Ovary (tissue), 3 donors: ENCODE measurements around the gene SIDT2.

Source experiments
- POLR2A ChIP-seq: fragments of 450-650 bp; IDR thresholded peaks from one replicate; pipeline ENCODE4 v1.6.1; 2017; ENCODE audit warnings: antibody characterized with exemption, mild to moderate bottlenecking, moderate library complexity
- TF ChIP-seq, protein P1 (sequence below), 3 donors: fragments of 450-650 bp in 2 of 3; fragments of 200-600 bp in 1 of 3; IDR thresholded peaks; one replicate each; pipeline versions ENCODE4 v1.5.1 to v1.8.0; 2016 to 2022; ENCODE audit warnings: antibody characterized with exemption in 3 of 3, mild to moderate bottlenecking in 1 of 3
- donor health status: DM: no; HTN: no; CAD: no.

GRCh38 chr11:117175104-117175503, 3.4 kb upstream of the SIDT2 start:
- TF ChIP-seq, protein P1, sequence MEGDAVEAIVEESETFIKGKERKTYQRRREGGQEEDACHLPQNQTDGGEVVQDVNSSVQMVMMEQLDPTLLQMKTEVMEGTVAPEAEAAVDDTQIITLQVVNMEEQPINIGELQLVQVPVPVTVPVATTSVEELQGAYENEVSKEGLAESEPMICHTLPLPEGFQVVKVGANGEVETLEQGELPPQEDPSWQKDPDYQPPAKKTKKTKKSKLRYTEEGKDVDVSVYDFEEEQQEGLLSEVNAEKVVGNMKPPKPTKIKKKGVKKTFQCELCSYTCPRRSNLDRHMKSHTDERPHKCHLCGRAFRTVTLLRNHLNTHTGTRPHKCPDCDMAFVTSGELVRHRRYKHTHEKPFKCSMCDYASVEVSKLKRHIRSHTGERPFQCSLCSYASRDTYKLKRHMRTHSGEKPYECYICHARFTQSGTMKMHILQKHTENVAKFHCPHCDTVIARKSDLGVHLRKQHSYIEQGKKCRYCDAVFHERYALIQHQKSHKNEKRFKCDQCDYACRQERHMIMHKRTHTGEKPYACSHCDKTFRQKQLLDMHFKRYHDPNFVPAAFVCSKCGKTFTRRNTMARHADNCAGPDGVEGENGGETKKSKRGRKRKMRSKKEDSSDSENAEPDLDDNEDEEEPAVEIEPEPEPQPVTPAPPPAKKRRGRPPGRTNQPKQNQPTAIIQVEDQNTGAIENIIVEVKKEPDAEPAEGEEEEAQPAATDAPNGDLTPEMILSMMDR (IDR thresholded peaks at IDR 0.05) = no peak
- TF ChIP-seq POLR2A = no peak
